Stimulated activated naive CD8-positive, alpha-beta T cell treated with anti-CD3 and anti-CD28 coated beads, Interleukin-15, Interleukin-2, amounts not matched to agents 100 ng/mL and 50 ng/mL, for 24 hours (primary cell): ENCODE results near the gene MFSD1.

Experiments used
- H3K27ac Mint-ChIP-seq: one replicate; pipeline ENCODE4 v1.8.0; 2021; ENCODE audit warnings: mild to moderate bottlenecking, mixed read lengths
- H3K27me3 Mint-ChIP-seq: one replicate; pipeline ENCODE4 v1.8.0; 2021; ENCODE audit warnings: mixed read lengths
- H3K36me3 Mint-ChIP-seq: one replicate; pipeline ENCODE4 v1.8.0; 2021; ENCODE audit warnings: low read depth, mixed read lengths
- H3K4me1 Mint-ChIP-seq: one replicate; pipeline ENCODE4 v1.8.0; 2021; ENCODE audit warnings: low read depth, mixed read lengths
- H3K4me3 Mint-ChIP-seq: one replicate; pipeline ENCODE4 v1.8.0; 2021; ENCODE audit warnings: mild to moderate bottlenecking, mixed read lengths
- H3K9me3 Mint-ChIP-seq: one replicate; pipeline ENCODE4 v1.8.0; 2021; ENCODE audit warnings: mixed read lengths

MFSD1 gene

DNA sequence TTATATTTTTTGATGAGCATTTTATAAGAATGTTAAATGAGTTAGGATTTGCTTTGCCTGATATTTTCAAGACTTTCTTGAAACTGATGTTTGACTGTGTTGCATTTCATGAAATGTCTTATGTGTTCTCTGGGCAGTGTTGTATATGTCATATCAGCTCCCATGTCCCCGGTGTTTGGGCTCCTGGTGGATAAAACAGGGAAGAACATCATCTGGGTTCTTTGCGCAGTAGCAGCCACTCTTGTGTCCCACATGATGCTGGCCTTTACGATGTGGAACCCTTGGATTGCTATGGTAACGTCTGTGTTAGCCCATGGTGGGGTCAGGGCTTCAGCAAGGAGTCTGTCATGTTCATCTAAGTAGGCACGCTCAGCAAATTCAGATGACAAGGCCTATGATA is 20.0 kb downstream of the MFSD1 start:
- H3K36me3 Mint-ChIP-seq, result peaks cover 24% of the 10 kb centered on the region
- H3K4me1 Mint-ChIP-seq, result no peaks in the 10 kb centered on the region
- H3K27me3 Mint-ChIP-seq, result no peaks in the 10 kb centered on the region
- H3K27ac Mint-ChIP-seq, result no peak overlapping the region
- H3K9me3 Mint-ChIP-seq, result no peaks in the 10 kb centered on the region
- no peak overlapping the region for H3K4me3 Mint-ChIP-seq

DNA sequence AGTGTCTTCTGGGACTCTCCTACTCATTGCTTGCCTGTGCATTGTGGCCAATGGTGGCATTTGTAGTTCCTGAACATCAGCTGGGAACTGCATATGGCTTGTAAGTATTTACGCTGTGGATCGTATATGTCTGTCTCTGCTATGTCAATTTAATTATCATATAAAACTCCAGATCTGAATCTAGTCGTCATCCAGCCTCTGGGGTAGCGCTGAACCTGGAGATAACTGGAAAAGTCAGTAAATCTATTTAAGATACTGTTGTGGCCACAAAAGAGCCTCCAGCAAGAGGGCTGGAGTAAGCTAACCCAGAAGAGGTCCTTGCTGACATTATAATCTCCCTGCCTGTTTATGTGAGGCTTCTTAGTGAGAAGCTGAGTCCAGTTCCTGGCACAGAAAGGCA is 21.6 kb downstream of the MFSD1 start:
- Mint-ChIP-seq H3K9me3 (no peaks in the 10 kb centered on the region), H3K4me3 (no peak overlapping the region), H3K36me3 (peaks cover 30% of the 10 kb centered on the region), H3K27ac (no peak overlapping the region), H3K27me3 (no peaks in the 10 kb centered on the region), H3K4me1 (no peaks in the 10 kb centered on the region)

DNA sequence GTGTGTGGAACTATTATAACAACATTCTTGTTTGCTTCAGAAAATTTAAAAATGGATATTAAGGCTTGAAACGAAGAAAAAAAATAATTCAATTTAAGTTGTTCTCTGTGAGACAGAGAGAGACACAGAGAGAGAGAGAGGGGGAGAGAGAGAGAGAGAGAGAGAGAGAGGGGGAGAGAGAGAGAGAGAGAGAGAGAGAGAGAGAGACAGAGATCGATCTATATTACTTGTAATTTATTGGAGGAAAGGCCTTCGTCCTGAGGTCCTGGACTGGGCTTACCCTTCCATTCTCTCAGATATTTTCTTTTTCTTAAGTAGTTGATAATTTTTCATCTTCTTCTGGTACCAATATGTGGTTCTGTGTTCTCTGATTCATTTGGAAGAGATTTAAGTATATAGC is 25.9 kb downstream of the MFSD1 start:
- H3K27ac Mint-ChIP-seq, result no peak overlapping the region
- peaks cover 47% of the 10 kb centered on the region for H3K36me3 Mint-ChIP-seq
- H3K27me3 Mint-ChIP-seq, result no peaks in the 10 kb centered on the region
- H3K9me3 Mint-ChIP-seq, result no peaks in the 10 kb centered on the region
- peaks cover 7% of the 10 kb centered on the region for H3K4me1 Mint-ChIP-seq
- H3K4me3 Mint-ChIP-seq, result no peak overlapping the region

DNA sequence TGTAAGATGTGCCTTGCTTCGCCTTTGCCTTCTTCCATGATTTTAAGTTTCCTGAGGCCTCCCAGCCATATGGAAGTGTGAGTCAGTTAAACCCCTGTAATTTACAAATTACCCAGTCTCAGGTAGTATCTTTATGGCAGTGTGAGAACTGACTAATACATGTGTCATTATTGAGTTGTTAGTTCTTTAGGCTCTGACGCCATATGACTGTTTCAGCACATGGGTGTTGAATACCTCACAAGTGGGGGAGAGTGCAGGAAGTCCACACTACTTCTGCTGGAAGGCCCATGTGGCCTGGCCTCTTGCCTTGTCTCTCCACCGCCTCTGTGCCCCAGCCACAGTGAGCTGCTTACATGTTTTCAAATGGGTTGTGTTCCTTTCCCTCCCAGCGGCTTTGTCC is 28.5 kb downstream of the MFSD1 start:
- Mint-ChIP-seq H3K27ac (no peak overlapping the region), H3K9me3 (no peaks in the 10 kb centered on the region), H3K27me3 (no peaks in the 10 kb centered on the region), H3K4me1 (peaks cover 7% of the 10 kb centered on the region), H3K36me3 (peaks cover 44% of the 10 kb centered on the region), H3K4me3 (no peak overlapping the region)

DNA sequence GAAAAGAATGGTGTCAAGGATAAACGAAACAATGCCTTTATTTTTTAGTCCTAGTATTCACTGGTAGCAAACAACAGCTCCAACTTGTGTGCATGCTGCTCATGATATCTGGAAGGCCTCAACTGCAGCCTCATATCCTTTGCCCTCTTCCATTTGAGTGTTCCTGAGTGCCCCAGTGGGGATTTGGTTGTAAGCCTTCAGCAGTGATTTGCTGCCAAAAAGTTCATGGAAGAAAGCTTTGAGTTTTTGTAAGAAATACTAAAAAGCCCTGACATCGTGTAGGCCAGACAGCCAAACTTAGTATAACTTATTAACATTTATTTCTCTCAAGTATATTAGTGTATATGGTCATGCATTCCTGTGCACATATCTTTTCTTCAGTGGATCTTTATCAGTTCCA is 30.0 kb downstream of the MFSD1 start:
- Mint-ChIP-seq H3K4me1 (peaks cover 7% of the 10 kb centered on the region), H3K27me3 (no peaks in the 10 kb centered on the region), H3K36me3 (peaks cover 44% of the 10 kb centered on the region), H3K4me3 (no peak overlapping the region), H3K9me3 (no peaks in the 10 kb centered on the region), H3K27ac (no peak overlapping the region)

DNA sequence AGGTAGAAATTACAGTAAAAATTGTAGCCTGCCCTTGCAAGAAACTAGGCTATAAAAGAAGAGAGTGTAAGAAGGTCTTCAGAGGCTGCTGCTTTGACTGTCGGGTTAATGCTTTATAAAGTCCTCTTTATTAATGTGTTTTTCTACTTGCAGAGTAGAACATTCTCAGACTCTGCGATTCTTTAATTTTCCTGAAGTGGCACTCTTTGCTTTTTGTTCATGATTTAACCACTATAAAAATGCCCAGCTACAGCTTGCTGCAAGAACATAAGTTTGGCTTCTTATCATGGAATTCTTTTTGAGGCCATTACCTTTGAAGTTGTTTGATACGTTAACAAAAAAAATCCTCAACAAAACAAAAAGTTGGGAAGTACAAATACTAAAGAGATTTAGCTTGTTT is 33.8 kb downstream of the MFSD1 start:
- peaks cover 1% of the 10 kb centered on the region for H3K4me1 Mint-ChIP-seq
- H3K9me3 Mint-ChIP-seq, result no peaks in the 10 kb centered on the region
- H3K27ac Mint-ChIP-seq, result no peak overlapping the region
- H3K4me3 Mint-ChIP-seq, result no peak overlapping the region
- peaks cover 21% of the 10 kb centered on the region for H3K36me3 Mint-ChIP-seq
- no peaks in the 10 kb centered on the region for H3K27me3 Mint-ChIP-seq

DNA sequence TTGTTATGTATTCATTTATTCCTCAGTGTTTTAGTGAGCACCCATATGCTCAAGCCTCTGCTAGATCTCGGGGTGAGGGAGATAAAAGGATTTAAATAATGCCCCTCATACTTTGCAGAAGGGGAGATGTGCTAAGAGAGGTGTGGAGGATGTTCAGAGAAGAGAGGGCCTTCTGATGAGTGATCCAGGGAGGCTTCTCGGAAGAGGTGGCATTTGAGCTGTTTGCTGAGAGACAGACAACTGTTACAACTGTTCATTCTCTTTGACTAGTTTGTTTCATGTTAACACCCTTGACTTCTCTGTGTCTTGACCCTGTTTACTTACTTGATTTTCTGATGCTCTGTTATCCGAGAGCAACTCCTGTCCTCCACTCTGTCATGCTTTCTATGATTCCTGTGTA is 34.5 kb downstream of the MFSD1 start:
- Mint-ChIP-seq H3K36me3 (peaks cover 16% of the 10 kb centered on the region), H3K27ac (no peak overlapping the region), H3K4me3 (no peak overlapping the region), H3K4me1 (no peaks in the 10 kb centered on the region), H3K27me3 (no peaks in the 10 kb centered on the region), H3K9me3 (no peaks in the 10 kb centered on the region)

DNA sequence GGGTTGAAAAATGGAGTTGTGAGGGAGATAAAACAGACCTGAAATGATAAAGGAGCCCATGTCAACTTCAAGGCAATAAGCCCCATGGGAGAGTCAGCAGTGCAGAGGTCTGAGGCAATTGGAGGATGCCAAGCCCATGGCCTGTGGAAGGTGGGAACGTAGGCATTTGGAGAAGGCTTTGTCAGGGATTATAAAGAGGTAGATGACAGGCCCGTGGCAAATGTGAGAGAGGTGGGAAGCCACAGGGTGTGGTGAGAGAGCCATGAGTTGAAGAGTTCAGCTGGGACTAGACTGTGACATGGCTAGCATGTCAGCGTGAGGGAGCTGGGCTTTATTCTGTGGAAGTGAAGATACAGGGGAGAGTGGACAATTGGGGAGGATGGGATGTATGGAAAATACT is 35.4 kb downstream of the MFSD1 start:
- Mint-ChIP-seq H3K9me3 (no peaks in the 10 kb centered on the region), H3K4me1 (no peaks in the 10 kb centered on the region), H3K27ac (no peak overlapping the region), H3K4me3 (no peak overlapping the region), H3K27me3 (no peaks in the 10 kb centered on the region), H3K36me3 (peaks cover 9% of the 10 kb centered on the region)

DNA sequence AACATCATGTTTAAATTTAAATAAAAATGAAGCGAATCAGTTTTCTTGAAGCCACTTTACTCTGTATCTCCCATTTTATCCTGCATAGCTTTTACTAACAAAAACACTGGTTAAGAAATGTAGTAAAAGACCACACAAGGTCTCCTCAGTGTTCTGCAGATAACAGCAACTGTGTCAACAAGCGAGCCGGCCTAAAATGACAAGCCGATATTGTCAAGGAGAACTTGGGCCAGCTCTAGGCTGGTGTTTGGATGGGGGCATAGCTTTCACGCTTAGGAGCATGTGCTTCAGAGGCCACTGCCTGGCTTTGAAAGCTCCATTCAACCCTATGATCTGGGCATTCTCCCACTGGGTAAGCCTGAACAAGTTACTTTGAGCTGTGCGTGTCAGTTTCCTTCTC is 38.1 kb downstream of the MFSD1 start:
- H3K27ac Mint-ChIP-seq, result no peak overlapping the region
- H3K4me3 Mint-ChIP-seq, result no peak overlapping the region
- H3K9me3 Mint-ChIP-seq, result no peaks in the 10 kb centered on the region

DNA sequence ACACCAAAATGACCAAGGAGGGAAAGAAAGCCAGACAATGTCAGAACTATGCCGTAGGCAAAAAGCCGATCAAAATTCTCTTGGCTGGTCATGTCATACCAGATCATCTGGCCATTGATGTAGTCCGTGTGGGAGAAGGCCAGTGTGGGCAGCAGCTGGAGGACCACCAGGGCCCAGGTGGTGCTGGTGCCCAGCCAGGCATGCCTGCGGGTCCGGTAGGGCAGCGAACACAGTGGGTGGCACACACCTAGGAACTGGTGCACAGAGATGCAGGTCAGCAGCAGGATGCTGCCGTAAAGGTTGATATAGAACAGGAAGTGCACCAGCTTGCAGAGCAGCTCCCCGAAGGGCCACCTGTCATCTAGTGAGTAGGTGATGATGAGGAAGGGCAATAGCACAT is 39.5 kb downstream of the MFSD1 start:
- Mint-ChIP-seq H3K4me3 (no peak overlapping the region), H3K36me3 (no peaks in the 10 kb centered on the region), H3K27ac (no peak overlapping the region), H3K27me3 (no peaks in the 10 kb centered on the region), H3K4me1 (no peaks in the 10 kb centered on the region), H3K9me3 (no peaks in the 10 kb centered on the region)

More for the DNA sequence above, 38.1 kb downstream of the MFSD1 start:
- Mint-ChIP-seq H3K36me3 (no peaks in the 10 kb centered on the region), H3K4me1 (no peaks in the 10 kb centered on the region), H3K27me3 (no peaks in the 10 kb centered on the region)

DNA sequence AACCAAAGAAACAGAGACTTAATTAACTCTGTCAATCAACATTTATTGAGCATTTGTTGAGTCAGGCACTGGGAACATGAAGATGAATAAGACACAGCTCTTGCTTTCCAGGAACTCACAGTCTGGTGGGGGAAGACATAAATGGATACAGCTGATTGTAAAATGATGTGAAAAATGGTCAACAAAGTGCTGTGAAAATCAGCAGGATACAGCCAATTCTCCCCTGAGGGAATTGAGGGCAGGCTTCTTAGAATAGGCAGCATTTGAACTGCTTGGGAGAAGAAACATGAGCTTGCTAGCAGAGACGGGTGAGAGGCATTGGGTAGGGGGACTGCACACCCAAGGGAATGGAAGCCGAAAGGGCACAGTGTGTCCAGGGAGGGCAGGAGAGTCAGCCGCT is 41.1 kb downstream of the MFSD1 start:
- peaks cover 8% of the 10 kb centered on the region for H3K4me1 Mint-ChIP-seq
- no peaks in the 10 kb centered on the region for H3K27me3 Mint-ChIP-seq
- H3K9me3 Mint-ChIP-seq, result no peaks in the 10 kb centered on the region
- H3K27ac Mint-ChIP-seq, result no peak overlapping the region
- H3K36me3 Mint-ChIP-seq, result no peaks in the 10 kb centered on the region
- no peak overlapping the region for H3K4me3 Mint-ChIP-seq

DNA sequence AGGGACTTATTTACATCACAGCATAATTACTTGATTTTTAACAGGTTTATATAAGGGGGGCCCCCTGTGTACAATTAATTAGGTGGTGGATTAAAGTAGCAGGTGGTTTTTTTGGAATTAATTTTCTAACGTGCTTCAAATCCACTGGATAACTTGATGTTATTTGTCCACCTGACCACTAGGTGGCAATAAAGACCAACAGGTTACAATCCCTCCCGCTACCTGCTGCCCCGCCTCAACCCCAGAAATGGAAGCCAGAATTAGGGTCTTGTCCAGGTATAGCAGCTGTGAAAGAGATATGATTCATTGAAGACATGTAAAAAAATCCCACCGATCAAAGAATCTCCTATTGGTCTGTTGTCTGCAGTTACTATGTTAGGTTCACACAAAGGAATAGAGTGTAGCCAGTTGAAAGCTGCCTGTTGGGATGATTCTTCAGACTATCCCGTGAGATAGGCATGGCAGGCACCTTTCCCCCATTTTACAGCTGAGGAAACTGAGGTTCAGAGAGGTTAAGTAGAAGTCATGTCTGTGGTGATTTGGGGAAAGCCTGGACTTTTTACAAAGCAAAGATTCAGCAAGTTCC is 44.0 kb downstream of the MFSD1 start:
- Mint-ChIP-seq H3K27me3 (no peaks in the 10 kb centered on the region), H3K4me1 (peaks cover 8% of the 10 kb centered on the region), H3K36me3 (no peaks in the 10 kb centered on the region), H3K27ac (no peak overlapping the region), H3K9me3 (no peaks in the 10 kb centered on the region), H3K4me3 (no peak overlapping the region)

DNA sequence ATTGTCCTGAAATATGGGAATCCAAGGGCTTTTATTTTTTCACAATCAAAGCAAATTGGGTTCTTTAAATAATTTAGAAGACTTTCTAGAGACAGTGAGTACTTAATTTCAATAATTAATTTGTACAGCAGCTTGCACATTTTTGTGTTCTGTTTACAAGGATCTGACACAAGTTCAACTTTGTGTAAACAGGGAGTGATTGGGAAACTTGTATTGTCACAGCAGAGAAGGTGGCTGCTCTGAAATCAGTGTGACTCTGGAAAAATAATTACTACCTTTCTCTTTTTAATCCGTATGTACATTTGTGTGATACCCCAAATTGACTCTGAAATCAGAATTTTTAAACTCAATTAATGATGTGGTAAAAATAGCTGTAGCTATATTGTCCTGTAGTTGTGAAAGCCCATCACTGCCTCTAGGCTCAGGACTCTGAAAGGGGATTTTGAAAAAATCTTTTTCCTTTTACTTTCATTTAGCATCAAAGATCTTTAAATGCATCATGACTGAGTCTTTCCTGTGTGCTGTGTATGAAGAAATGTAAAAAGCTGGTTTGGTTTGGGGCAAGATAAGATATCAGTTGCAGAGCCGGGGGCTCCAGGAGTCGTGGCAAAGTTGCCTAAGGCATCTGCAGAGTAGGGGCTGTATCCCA is 45.1 kb downstream of the MFSD1 start:
- Mint-ChIP-seq H3K27me3 (no peaks in the 10 kb centered on the region), H3K9me3 (no peaks in the 10 kb centered on the region), H3K4me3 (no peak overlapping the region), H3K36me3 (no peaks in the 10 kb centered on the region), H3K4me1 (peaks cover 8% of the 10 kb centered on the region), H3K27ac (no peak overlapping the region)

DNA sequence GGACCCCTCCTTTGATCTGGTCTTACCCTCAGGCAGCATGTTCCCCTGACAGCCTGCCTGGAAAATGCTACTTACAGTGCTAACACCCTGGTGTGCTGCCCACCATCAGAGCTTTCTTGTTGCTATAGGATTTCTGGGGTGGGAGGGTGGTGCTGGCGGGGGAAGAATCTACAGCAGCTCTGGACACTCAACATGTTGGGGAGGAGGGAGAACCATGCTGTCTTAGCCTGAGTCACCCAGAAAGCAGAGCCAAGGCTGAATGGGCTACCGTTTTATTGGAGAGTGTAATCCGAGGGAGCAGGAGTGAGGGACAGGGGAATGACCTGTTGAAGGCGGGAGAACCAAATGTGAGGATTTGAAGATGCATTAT is 45.6 kb downstream of the MFSD1 start:
- H3K27me3 Mint-ChIP-seq, result no peaks in the 10 kb centered on the region
- H3K36me3 Mint-ChIP-seq, result no peaks in the 10 kb centered on the region
- H3K9me3 Mint-ChIP-seq, result no peaks in the 10 kb centered on the region
- no peak overlapping the region for H3K27ac Mint-ChIP-seq
- H3K4me1 Mint-ChIP-seq, result peaks cover 8% of the 10 kb centered on the region
- H3K4me3 Mint-ChIP-seq, result no peak overlapping the region

DNA sequence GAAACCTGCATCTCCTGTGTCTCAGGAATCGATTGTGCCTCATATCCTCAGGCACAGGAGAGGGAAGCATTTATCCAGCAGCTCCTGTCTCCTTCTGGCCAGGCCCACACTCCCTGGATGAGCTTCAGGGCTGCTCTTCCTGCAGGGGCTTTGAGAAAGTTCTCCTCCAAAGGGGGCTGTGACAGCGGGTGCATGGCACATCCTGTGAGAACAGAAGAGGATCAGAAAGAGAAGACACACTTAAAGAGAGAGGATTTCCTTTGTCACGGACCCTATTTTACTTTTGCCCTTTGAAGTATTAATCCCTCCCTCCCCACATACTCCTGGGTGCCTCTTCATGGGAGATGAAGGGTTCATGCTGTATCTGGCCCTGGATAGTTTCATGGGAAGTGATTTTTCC is 46.0 kb downstream of the MFSD1 start:
- Mint-ChIP-seq H3K36me3 (no peaks in the 10 kb centered on the region), H3K4me3 (no peak overlapping the region), H3K9me3 (no peaks in the 10 kb centered on the region), H3K27me3 (no peaks in the 10 kb centered on the region), H3K4me1 (peaks cover 8% of the 10 kb centered on the region), H3K27ac (no peak overlapping the region)

DNA sequence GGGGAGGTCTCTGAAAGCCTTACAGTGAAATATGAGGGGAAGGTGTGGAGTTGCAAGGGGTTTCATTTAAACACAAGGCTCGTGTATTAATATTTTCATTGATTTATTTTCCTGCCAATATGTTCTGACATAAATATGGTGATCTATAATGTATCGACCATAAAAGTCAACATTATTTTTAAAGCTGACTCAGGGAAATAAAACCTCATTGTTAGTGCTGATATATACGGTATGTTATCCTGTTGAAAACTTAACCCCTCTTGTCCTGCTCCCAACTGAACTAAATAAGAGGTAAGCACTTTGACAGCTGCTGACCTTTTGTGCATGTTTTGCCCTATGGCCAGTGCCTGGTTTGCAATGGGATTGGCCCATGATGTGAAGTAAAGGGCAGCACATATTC is 47.9 kb downstream of the MFSD1 start:
- H3K36me3 Mint-ChIP-seq, result no peaks in the 10 kb centered on the region
- peaks cover 8% of the 10 kb centered on the region for H3K4me1 Mint-ChIP-seq
- no peak overlapping the region for H3K27ac Mint-ChIP-seq
- H3K4me3 Mint-ChIP-seq, result no peak overlapping the region
- no peaks in the 10 kb centered on the region for H3K9me3 Mint-ChIP-seq
- H3K27me3 Mint-ChIP-seq, result no peaks in the 10 kb centered on the region
